WI38 (cell line): ENCODE results near the gene SMAD3.

Experiments
- H3K4me3 ChIP-seq: 2 replicates; pipeline ENCODE4 v1.5.1; 2011; ENCODE audit warnings: low read depth, mild to moderate bottlenecking, control low read depth, low read length
- TF ChIP-seq, protein P1 (sequence below): IDR thresholded peaks from 2 replicates; pipeline ENCODE4 v1.5.1; 2012; ENCODE audit warnings: low read depth, mild to moderate bottlenecking, control low read depth, low read length

Gene SMAD3

DNA sequence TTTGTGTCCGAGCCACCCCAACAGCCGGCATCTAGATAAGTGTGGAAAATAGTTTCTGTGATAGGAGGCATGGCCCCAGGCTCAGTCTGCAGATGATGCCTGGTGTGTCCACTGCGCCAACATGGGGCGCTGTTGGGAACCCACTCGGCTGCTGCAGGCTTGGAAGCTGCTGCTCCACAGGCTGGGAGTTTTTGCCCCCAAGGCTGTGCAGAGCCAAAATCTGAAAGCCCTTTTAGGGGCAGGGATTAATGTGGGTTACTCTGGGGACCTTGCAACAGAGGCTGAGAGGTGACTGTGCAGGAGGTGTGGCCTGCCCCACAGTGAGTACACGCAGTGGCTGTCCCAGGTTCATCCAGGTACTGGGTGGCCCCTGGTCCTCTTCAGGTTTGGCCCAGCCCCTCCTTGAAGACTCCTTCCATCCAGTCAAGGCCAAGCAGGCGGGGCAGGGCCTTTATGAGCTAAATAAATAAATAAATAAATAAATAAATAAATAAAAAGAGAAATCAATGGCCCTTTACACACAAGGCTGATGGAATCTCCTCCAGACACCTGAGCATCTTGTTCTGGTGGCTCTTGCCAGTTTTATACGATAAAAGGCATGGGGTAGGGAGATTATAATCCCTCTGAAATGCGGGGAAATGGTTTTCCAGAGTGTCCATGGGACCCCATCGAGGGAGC is 115.3 kb downstream of the SMAD3 start:
- H3K4me3 ChIP-seq, result no peak overlapping the region
- TF ChIP-seq, protein P1, sequence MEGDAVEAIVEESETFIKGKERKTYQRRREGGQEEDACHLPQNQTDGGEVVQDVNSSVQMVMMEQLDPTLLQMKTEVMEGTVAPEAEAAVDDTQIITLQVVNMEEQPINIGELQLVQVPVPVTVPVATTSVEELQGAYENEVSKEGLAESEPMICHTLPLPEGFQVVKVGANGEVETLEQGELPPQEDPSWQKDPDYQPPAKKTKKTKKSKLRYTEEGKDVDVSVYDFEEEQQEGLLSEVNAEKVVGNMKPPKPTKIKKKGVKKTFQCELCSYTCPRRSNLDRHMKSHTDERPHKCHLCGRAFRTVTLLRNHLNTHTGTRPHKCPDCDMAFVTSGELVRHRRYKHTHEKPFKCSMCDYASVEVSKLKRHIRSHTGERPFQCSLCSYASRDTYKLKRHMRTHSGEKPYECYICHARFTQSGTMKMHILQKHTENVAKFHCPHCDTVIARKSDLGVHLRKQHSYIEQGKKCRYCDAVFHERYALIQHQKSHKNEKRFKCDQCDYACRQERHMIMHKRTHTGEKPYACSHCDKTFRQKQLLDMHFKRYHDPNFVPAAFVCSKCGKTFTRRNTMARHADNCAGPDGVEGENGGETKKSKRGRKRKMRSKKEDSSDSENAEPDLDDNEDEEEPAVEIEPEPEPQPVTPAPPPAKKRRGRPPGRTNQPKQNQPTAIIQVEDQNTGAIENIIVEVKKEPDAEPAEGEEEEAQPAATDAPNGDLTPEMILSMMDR, result no peak

DNA sequence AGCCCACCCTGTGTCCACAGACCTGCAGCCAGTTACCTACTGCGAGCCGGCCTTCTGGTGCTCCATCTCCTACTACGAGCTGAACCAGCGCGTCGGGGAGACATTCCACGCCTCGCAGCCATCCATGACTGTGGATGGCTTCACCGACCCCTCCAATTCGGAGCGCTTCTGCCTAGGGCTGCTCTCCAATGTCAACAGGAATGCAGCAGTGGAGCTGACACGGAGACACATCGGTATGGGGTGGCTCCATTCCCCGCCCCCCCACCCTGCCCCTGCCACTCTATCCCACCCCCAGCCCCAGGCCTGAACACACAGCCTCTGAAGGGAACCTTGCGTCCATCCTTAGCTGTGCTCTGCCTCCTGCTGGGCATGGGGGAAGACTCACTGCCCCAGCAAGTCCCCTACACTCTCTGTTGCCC is 115.8 kb downstream of the SMAD3 start:
- H3K4me3 ChIP-seq, result no peak overlapping the region
- TF ChIP-seq, protein P1, result no peak

DNA sequence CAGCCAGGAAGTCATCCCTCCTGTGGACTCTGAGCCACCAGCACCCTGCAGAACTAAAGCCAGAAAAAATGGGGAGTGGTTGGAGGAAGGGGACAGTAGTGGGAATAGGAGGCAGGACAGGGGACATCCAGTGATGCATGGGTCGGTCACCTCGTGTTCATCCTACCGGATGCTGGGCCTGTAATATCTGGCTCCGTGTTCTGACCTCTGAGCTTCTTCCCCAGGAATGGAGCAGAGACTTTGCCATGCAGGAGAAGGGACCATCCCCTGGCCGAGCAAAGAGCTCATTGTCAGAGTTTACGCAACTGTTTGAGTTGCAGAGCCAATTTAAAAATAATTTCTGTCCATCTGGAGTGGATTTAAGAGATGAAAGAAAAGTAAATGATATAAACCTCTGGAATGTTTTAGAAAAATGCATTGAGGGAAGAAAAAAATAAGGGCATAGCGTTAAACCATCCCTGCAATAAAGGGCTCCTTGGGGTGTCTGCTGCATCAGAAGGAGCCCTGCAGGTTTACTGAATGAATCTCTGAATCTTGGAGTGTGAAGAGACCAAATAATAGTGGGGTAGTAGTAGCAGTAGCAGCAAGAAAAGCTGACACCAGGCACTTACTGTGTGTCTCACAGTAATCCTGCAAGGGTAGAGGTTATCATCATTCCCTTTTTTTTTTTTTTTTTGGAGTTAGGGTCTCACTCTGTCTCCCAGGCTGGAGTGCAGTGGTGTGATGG is 118.2 kb downstream of the SMAD3 start:
- no peak overlapping the region for H3K4me3 ChIP-seq
- TF ChIP-seq, protein P1, result no peak

DNA sequence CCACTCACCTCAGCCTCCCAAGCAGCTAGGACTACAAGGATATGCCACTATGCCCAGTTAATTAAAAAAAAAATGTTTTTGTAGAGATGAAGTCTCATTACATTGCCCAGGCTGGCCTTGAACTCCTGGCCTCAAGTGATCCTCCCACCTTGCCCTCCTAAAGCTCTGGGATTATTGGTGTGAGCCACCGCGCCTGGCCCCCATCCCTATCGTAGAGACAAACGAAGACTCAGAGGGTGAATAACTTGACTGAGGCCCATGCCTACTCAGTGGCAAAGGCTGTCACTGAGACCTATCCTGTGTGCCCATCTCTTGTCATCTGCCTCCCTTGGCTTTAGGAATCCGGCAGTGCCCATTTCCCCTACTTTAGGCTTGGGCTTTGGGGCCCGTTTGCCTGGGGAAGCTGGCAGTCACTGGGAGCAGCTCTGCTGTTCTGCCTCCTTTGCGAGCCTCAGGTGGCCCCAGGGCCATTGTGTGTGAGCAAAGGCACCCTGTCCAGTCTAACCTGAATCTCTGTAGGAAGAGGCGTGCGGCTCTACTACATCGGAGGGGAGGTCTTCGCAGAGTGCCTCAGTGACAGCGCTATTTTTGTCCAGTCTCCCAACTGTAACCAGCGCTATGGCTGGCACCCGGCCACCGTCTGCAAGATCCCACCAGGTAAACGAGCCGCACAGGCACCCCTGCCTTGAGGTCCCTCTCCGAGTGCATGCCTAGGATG is 119.0 kb downstream of the SMAD3 start:
- no peak overlapping the region for H3K4me3 ChIP-seq
- TF ChIP-seq, protein P1, result no peak

DNA sequence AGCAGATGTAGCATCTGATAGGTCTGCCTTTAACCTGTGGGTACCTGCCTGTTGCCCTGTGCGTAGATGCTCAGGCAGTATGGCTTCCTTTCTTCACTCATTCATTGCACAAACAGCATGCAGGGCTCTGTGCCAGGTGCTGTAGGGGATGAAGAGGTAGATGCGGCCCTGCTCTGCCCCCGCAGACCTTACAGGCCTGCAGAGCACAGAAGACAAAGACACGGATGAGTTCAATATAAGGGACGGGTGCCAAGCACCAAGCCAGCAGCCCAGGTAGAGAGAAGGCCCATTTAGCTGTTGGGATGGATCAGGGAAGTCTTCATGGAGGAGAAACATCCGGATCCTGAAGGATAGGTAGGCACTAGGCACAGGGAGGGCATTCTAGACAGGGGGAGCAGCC is 119.6 kb downstream of the SMAD3 start:
- TF ChIP-seq, protein P1, result no peak

DNA sequence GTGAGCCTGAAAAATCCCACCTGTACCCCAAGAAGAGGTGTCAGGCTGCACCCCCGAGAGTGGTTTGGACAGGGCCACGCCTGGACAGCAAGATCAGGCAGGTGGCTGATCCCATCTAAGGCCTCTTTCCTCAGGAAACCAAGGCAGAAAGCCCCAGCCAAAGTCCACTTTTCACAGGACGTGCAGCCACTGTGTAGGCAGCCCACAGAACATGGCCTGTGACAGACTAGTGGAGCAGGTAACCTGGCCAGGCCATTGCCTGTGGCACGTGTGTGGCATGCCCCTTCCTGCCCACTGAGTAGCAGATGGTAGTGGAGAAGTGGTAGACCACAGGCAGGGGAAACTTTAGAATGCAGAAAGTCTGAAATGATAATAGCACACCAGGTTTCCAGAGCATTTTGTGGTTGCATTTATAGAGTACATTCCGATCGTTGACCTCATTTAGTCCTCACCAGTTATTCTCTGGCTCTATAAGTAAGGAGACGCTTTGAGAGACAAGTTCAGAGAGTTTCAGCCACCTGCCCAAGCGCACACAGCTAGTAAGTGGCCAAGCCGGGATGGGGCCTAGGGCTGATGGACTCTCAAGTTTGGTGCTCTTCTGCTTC is 120.3 kb downstream of the SMAD3 start:
- no peak overlapping the region for H3K4me3 ChIP-seq
- TF ChIP-seq, protein P1, result no peak

More for the DNA sequence above, 119.6 kb downstream of the SMAD3 start:
- no peak overlapping the region for H3K4me3 ChIP-seq
